Mucosa of stomach (tissue), 1 donor: Measurements from ENCODE around the gene PLPP4.

ENCODE experiments used
- H3K27me3 ChIP-seq: one replicate; pipeline ENCODE4 v1.7.0; 2013; ENCODE audit warnings: mild to moderate bottlenecking, low read length; ENCODE audit not compliant: control insufficient read depth, insufficient read depth
- H3K36me3 ChIP-seq: one replicate; pipeline ENCODE4 v1.7.0; 2013; ENCODE audit warnings: low read length; ENCODE audit not compliant: control insufficient read depth, insufficient read depth
- H3K4me1 ChIP-seq: one replicate; pipeline ENCODE4 v1.7.0; 2013; ENCODE audit warnings: mild to moderate bottlenecking, low read length; ENCODE audit not compliant: control insufficient read depth, insufficient read depth
- H3K4me3 ChIP-seq: one replicate; pipeline ENCODE4 v1.7.0; 2013; ENCODE audit warnings: low read length
- H3K9ac ChIP-seq: one replicate; pipeline ENCODE4 v1.7.0; 2013; ENCODE audit warnings: mild to moderate bottlenecking, low read length, moderate library complexity
- H3K9me3 ChIP-seq: one replicate; pipeline ENCODE4 v1.7.0; 2013; ENCODE audit warnings: mild to moderate bottlenecking, low read length, moderate library complexity; ENCODE audit not compliant: control insufficient read depth
- donor health status: Pancreatic carcinoma.

The PLPP4 gene

GRCh38 chr10:120478386-120478785 lies 21.4 kb downstream of the PLPP4 start:
- H3K9me3 ChIP-seq = no peaks in the 10 kb centered on the region
- H3K4me3 ChIP-seq = no peak overlapping the region
- H3K9ac ChIP-seq = no peak overlapping the region
- no peaks in the 10 kb centered on the region for H3K36me3 ChIP-seq
- H3K4me1 ChIP-seq = no peaks in the 10 kb centered on the region
- no peaks in the 10 kb centered on the region for H3K27me3 ChIP-seq

GRCh38 chr10:120479506-120479905 lies 22.5 kb downstream of the PLPP4 start:
- H3K4me3 ChIP-seq = no peak overlapping the region
- H3K9me3 ChIP-seq = no peaks in the 10 kb centered on the region
- H3K9ac ChIP-seq = no peak overlapping the region
- no peaks in the 10 kb centered on the region for H3K27me3 ChIP-seq
- H3K4me1 ChIP-seq = no peaks in the 10 kb centered on the region
- no peaks in the 10 kb centered on the region for H3K36me3 ChIP-seq

GRCh38 chr10:120480065-120480600 lies 23.1 kb downstream of the PLPP4 start:
- no peaks in the 10 kb centered on the region for H3K9me3 ChIP-seq
- no peak overlapping the region for H3K4me3 ChIP-seq
- H3K36me3 ChIP-seq = no peaks in the 10 kb centered on the region
- H3K4me1 ChIP-seq = no peaks in the 10 kb centered on the region
- no peak overlapping the region for H3K9ac ChIP-seq
- H3K27me3 ChIP-seq = no peaks in the 10 kb centered on the region

- Histone ChIP-seq H3K4me3 (no peak overlapping the region), H3K9ac (no peak overlapping the region), H3K4me1 (no peaks in the 10 kb centered on the region), H3K27me3 (no peaks in the 10 kb centered on the region), H3K36me3 (no peaks in the 10 kb centered on the region), H3K9me3 (no peaks in the 10 kb centered on the region)
Observed at GRCh38 chr10:120480848-120481247, 23.8 kb downstream of the PLPP4 start.

- Histone ChIP-seq H3K27me3 (no peaks in the 10 kb centered on the region), H3K9ac (no peak overlapping the region), H3K36me3 (no peaks in the 10 kb centered on the region), H3K9me3 (no peaks in the 10 kb centered on the region), H3K4me1 (no peaks in the 10 kb centered on the region), H3K4me3 (no peak overlapping the region)
Observed at GRCh38 chr10:120483006-120483405, 26.0 kb downstream of the PLPP4 start.

GRCh38 chr10:120483651-120484301 lies 26.7 kb downstream of the PLPP4 start:
- Histone ChIP-seq H3K9ac (no peak overlapping the region), H3K9me3 (no peaks in the 10 kb centered on the region), H3K4me1 (no peaks in the 10 kb centered on the region), H3K36me3 (no peaks in the 10 kb centered on the region), H3K4me3 (no peak overlapping the region), H3K27me3 (no peaks in the 10 kb centered on the region)

- no peak overlapping the region for H3K4me3 ChIP-seq
- no peak overlapping the region for H3K9ac ChIP-seq
- no peaks in the 10 kb centered on the region for H3K27me3 ChIP-seq
- H3K9me3 ChIP-seq = no peaks in the 10 kb centered on the region
- H3K4me1 ChIP-seq = no peaks in the 10 kb centered on the region
- H3K36me3 ChIP-seq = no peaks in the 10 kb centered on the region
Observed at GRCh38 chr10:120485946-120486345, 28.9 kb downstream of the PLPP4 start.

GRCh38 chr10:120486671-120487205 lies 29.7 kb downstream of the PLPP4 start:
- no peaks in the 10 kb centered on the region for H3K4me1 ChIP-seq
- H3K27me3 ChIP-seq = no peaks in the 10 kb centered on the region
- no peak overlapping the region for H3K9ac ChIP-seq
- H3K4me3 ChIP-seq = no peak overlapping the region
- H3K9me3 ChIP-seq = no peaks in the 10 kb centered on the region
- no peaks in the 10 kb centered on the region for H3K36me3 ChIP-seq

GRCh38 chr10:120490288-120490687 lies 33.3 kb downstream of the PLPP4 start:
- Histone ChIP-seq H3K9ac (no peak overlapping the region), H3K27me3 (no peaks in the 10 kb centered on the region), H3K9me3 (no peaks in the 10 kb centered on the region), H3K4me3 (no peak overlapping the region), H3K36me3 (no peaks in the 10 kb centered on the region), H3K4me1 (no peaks in the 10 kb centered on the region)

- Histone ChIP-seq H3K9ac (no peak overlapping the region), H3K9me3 (no peaks in the 10 kb centered on the region), H3K4me1 (peaks cover 4% of the 10 kb centered on the region), H3K36me3 (no peaks in the 10 kb centered on the region), H3K4me3 (no peak overlapping the region), H3K27me3 (no peaks in the 10 kb centered on the region)
Observed at GRCh38 chr10:120492346-120492745, 35.3 kb downstream of the PLPP4 start.

- Histone ChIP-seq H3K4me1 (peaks cover 4% of the 10 kb centered on the region), H3K9ac (no peak overlapping the region), H3K4me3 (no peak overlapping the region), H3K27me3 (no peaks in the 10 kb centered on the region), H3K36me3 (no peaks in the 10 kb centered on the region), H3K9me3 (no peaks in the 10 kb centered on the region)
Observed at GRCh38 chr10:120493411-120494312, 36.6 kb downstream of the PLPP4 start.

- Histone ChIP-seq H3K4me1 (peaks cover 4% of the 10 kb centered on the region), H3K9me3 (no peaks in the 10 kb centered on the region), H3K9ac (no peak overlapping the region), H3K4me3 (no peak overlapping the region), H3K27me3 (no peaks in the 10 kb centered on the region), H3K36me3 (no peaks in the 10 kb centered on the region)
Observed at GRCh38 chr10:120494313-120494710, 37.3 kb downstream of the PLPP4 start.
